Islet precursor cell (in vitro differentiated cells): ENCODE data around the gene NAA60.
A peak's percentile ranks its signal among the peaks of the same experiment; 100 is the strongest.

Source experiments
- DNase-seq: peaks from one replicate; pipeline ENCODE4 v3.0.0-alpha.2; 2018

Gene NAA60

DNA sequence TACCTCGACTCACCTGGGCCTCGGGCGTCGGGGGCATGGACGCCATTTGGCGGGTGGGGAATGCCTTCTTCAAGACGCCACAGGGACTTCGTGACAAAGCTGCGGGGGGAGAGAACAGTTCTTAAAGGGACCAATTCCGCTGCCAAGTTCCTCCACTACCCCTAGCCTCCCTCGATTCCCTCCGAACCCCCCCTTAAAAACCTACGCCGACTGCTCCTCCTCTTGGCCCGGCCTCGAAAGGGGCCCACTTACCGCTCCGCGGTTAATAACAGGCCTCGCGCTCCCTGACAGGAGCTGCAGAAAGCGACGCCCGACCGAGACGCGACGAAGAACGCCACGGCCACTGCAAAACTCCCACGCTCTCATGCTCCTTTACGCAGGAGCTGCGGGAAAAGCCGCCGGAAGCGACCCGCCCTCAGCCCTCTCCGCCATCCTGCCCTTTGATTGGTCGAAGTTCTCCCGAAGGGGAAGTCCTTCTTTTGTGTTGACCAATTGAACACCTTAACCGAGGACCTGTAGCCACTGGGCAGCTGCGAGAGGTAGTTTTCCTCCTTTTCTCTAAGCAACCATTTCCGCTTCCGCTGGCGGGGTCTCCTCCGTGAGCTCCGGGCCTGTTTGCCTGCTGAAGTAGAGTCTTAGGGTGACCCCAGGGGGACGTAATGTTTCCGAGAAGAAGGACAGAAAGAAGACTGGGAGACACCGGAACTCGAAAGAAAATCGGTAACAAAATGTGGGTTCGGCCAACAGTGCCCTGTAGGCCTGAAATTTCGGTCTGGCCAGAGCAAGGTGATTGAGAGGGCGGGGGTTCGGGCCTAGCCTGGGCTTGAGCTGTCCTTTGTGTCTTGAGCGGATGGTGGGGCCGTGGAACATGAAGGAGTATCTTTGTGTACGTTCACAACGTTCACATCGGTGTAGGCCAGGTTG is at the start of gene NAA60, which contains the start of gene ZNF597:
NAA60 (plus strand) TSS at position 573 of the 924 bp plus-strand sequence. CDS start 32,548 bp downstream, outside the sequence.
ZNF597 (minus strand) TSS at position 397 of the 924 bp plus-strand sequence; CDS start at position 46, 351 bp downstream.
- DNase-seq = peak; percentile 96

DNA sequence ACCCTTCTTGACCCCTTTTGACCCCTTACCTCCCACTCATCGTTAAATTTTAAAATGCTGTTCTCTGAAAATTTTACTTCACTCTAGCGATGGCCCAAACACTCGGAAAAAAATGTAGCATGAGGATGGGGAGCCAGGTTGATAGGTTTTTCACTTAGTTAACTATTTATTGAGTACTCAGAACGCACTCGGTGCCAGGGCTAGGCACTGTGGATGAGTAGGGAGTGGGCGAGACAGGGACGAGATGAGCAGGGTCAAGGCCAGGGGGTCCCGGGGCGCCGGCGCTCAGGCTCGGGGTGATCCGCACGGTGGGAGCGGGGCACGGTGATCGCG is 43.1 kb upstream of the NAA60 start:
- DNase-seq = no peak

DNA sequence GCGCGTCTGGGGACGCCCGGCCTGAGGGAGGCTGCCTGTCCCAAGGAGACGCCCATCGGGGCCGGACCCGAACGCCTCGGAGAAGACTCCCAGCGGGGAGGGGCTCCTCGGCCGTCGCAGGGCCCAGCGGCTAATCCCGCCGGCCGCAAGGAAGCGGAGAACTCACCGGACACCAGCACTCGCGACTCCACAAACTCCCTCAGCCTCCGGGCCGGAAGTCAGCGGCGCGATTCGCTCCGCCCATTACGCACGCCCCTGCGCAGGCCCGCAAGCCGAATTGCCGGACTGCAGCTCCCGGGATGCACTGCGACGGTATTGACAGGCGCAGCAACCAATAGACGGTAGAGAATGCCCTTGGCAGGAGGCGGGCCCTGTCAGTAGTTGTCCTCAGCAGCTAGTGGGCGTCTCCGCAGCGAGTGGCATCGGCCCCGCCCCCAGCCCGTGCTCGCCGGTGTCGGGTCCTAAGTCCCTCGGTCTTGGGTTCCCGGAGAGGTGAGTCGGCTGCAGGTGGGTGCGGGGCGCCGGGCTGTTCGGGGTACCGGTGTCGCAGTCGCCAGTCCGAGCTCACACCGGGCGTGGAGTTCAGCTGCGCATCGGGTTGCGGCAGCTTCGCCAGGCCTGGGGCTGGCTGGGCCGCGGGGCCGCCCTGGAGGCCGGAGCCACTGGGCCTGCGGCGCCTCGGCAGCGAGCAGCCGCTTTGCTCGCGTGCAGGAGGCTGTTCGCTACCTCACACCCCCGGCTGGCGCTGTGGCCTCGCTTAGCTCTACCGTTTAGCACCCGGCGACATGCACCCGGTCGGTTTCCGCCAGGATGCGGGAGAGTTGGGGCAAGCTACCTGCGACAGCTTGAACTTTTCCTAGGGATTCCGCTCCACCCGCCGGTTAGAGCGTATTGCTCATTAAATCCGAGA is 42.4 kb upstream of the NAA60 start, which contains the start of the genes ZNF174 and ZSCAN32:
ZNF174 (plus strand) TSS at position 437 of the 910 bp plus-strand sequence. CDS start 790 bp downstream, outside the sequence.
ZSCAN32 (minus strand) TSS at position 226 of the 910 bp plus-strand sequence. CDS start 3,447 bp downstream, outside the sequence.
- peak; percentile 100 for DNase-seq

DNA sequence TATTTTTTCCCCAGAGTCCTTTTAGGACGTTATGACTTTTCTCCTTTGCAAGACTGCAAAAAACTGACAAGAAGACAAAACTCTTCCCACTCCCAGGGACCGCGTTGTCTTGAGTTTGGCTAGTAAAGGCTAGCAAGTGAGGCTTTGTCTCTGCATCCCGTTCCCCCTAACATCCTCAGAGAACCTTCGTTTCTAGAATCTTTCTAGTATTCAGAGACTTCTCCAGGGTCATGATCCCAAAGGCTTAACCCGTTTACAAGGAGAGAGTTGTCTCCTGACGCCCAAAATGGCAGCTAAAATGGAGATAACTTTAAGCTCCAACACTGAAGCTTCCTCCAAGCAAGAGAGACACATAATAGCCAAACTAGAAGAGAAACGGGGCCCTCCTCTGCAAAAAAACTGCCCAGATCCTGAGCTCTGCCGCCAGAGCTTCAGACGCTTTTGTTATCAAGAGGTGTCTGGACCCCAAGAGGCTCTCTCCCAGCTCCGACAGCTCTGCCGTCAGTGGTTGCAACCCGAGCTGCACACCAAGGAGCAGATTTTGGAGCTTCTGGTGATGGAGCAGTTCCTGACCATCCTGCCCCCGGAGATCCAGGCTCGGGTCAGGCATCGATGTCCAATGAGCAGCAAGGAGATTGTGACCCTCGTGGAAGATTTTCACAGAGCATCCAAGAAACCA is 41.6 kb upstream of the NAA60 start:
- no peak for DNase-seq

DNA sequence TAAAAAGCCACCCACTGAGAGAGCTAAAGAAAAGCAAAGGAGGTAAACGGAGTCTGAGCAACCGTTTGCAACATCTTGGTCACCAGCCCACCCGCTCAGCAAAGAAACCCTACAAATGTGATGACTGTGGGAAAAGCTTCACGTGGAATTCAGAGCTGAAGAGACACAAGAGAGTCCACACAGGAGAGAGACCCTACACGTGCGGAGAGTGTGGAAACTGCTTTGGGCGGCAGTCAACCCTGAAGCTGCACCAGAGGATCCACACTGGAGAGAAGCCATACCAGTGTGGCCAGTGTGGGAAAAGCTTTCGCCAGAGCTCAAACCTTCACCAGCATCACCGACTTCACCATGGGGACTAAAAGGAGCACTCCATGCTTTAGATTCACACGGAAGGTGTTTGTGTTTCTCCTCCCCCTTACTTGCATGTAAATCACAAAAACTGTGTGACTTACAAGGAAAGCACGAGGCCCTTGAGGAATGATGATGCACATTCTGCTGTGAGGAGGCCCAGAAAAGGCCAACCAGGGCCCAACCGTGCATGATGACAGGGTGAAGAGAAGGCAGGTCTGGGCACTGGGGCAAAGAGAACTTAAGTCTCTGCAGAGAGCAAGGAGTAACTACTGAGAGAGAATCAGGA is 34.8 kb upstream of the NAA60 start:
- no peak for DNase-seq

DNA sequence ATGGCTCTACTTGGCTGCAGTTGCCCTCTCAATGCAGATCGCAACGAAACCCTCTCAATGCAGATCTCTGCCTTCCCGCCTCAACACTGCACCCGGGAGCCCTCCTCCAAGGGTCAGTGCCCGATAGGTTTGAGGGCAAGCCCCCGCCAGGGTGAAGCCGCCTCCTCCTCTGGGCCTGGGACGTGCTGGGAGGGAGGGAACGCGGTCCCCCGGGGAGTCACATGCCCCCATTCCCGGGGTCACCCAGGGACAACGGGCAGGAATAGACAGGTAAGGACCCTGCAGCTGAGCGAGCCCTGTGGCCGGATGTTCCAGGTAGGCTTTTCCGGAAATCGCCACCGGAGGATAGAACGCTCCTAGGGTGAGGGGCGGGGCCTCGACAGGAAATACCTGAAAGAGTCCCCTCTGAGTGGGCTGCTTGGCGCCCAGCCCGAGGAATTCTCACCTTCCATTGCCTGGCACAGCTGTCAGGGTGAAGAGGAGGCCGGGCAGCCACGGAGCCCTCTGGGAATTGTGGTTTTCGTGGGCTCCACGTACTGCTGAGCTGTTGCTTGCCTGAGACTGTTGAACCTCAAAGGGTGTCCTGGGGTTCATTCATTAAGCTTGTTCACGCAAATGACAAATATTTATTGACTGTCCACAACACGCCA is 29.6 kb upstream of the NAA60 start:
- no peak for DNase-seq

DNA sequence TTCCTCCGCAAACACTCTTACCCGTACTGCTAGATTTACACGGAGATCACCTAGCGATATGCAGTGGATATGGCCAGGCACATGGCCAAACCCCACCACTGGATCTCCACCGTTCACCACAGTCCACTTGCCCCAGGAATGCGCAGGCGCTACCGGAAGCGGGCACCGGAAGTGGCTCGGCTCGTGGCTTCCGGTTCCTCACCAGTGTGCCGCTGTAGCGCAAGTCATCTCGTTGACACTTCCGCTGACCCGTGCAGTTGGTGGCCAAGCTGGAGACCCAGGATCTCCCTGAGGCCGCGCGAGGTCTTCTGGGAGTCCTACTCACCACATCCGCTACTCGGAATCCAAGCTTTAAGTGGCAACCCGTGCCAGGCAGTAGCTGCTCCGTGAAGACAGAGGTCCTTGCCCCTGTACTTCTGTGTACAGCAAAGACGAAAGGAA is 11.7 kb upstream of the NAA60 start:
- DNase-seq = no peak

DNA sequence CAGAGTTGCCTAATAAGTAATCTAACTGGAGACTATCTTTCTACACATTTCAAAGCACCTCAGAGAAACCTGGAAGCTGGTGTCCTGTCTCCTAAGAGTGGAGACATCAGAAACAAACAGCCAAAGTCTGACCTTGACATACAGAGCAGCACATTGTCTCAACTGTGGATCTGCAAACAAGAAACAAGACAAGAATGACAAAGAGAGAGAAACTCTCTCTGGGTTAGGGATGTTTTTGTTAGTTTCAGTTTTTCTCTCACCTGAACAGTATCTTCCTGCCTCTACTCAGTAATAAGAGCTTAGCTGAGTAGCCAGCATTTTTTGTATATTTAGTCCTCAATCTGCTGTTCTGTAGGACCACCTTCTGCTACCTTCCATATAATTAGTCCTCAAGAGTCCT is 9.1 kb upstream of the NAA60 start:
- no peak for DNase-seq

DNA sequence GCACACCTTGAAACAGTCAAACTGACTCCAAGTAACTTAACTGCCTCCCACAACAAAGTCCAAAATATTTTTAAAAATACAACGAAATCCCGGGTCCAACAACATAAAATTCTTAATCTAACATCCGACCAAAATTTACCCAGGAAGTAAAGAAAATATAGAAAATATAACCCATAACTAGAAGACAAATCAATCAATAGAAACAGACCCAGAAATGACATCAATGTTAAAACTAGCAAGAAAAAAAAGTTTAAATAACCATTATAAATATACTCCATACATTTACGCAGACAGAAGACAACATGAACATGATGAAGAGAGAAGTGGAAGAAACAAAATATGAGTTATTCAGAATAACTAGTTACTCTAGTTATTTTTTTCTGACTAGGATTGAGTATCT is 3.8 kb upstream of the NAA60 start:
- no peak for DNase-seq

DNA sequence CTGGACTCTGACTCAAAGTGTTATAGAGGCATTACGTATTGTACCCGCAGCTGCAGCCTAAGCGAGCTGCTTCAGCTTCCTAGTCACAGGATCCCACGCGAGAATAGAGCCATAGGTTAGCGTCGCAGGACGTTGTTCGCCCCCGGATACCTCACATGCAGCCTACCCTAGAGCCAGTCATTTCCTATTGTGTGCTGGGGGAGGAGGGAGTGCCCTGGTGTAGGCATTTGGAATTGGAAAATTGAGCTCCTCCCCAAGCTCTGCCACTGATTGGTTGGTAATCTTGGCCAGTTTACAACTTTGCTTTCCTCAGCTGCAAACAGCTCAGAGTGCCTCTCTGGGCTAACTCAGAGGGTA is 530 bp downstream of the NAA60 start:
- peak; percentile 65 for DNase-seq

DNA sequence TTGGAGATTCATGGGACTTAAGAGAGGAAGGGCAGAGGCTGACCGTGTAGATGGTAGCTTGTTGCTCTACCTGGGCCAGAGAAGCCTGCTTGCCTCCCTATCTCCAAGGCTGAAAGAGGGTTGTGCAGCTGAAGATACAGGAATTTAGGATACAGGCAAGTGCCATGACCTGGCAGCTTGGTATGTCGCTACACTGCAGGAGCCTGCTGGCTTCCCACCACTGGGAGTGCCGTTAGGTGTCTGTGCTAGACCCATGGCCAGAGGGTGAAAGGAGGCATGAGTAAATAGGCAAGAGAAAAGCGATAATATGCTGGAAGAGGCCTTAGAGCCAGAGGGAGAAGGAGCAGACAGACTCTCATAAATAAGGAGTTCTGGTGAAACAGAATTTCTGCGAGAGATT is 10.6 kb downstream of the NAA60 start:
- peak; percentile 93 for DNase-seq

DNA sequence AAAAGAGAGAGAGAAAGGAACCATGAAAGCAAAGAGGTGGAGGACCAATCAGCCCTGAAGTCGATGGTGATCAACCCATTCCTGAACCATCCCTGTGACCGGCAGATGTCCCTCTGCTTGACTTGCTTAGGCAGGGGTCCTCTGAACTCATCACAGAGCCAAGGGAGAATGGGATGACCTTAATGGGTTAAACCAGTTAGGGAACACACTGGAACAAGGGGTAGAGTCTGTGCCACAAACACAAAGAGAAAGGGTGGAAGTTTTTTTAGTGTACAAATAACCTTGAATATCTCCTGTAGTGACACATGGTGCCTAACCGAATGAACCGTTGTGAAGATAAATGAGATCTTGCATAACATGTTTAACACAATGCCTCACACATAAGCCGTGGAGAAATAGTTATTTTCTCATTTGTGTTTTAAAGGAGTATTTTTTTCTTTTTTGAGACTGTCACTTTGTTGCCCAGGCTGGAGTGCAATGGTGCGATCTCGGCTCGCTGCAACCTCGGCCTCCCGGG is 11.2 kb downstream of the NAA60 start:
- no peak for DNase-seq

DNA sequence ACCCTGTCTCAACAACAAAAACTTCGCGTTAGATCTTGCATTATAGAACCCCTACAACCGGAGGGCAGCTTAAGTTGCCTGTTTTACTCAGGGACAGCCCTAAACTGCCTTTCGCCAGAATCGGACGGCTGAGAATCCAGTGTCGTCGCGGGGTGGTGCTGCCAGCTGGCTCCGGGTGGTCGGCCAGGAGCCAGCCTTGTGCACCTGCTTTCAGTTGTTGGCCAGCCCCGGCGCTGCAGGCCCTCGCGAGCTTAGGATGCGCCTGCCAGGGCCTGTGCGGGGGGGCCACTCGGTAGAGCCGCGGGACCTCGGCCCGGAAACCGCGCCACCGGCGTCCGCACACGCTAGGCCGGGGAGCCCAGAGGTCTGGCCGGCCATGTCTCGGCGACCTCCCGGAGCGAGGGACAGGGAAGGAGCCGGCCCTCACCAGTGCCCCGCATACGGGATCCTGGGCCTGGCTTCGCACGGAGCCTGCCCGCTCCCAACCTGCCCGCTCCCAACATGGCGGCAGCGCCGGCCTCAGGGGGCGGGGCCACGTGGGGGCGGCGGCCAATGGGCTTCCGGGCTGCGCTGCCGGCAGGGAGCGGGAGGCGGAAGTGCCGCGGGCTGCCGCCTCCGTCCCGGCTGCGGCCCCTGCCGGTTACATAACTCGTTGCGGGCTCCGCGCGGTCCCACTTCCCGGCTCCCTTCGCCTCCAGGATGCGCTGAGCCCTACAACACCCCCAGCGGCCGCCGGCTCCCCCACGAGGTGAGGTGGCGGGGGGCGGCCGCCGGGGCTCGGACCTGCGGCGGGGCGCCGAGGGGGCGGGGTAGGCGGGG is 14.2 kb downstream of the NAA60 start:
- peak; percentile 93 for DNase-seq

DNA sequence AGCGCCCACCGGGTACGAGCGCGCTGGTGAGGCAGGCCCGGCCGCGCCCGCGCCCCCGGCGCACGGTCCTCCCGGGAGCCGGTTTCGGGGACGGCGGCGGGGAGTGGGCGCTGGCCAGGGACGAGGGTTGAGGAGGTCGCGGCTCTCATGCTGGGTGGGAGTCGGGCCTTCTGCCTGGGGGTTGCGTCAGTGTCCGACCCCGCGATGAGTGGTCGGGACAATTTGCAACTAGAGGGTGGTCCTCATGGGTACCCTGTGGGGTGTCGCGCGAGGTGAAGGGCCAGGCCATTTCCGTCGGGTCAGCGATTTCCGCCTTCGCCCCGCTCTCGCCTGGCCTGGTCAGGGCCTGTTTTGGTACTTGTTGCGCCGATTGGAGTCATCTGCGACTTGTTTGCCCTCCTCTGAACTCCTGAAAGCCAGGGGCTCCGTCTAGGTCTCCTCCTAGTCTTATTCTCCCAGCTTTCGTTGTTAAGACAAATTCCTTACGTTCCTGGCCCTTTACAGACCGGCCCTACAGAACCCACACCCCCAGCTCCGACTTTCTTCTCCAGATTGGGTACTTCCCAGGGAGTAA is 14.9 kb downstream of the NAA60 start:
- DNase-seq = peak; percentile 74

DNA sequence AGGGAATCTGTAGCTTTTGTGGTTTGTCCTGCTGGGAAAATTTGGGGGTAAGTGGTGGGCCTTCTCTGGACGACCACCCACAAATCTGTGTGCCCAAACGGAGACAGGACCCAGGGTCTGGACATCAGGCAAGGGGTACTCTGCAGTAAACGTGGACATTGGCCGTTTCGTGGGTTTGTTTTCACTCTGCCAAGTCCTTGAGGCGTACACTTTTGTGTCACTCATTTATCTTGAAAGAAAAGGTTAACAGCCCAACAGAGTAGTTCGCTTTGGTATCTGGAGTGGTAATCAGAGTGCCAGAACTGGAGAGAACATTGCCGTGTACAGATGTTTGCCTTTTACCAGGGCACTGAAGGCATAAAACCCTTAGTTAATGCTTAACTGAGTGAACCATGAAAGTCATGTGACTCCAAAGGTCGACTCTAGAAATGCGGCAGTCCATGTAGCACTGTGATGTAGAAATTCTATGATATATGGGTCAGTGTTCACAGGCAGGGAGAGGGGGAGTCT is 15.4 kb downstream of the NAA60 start:
- DNase-seq = no peak

DNA sequence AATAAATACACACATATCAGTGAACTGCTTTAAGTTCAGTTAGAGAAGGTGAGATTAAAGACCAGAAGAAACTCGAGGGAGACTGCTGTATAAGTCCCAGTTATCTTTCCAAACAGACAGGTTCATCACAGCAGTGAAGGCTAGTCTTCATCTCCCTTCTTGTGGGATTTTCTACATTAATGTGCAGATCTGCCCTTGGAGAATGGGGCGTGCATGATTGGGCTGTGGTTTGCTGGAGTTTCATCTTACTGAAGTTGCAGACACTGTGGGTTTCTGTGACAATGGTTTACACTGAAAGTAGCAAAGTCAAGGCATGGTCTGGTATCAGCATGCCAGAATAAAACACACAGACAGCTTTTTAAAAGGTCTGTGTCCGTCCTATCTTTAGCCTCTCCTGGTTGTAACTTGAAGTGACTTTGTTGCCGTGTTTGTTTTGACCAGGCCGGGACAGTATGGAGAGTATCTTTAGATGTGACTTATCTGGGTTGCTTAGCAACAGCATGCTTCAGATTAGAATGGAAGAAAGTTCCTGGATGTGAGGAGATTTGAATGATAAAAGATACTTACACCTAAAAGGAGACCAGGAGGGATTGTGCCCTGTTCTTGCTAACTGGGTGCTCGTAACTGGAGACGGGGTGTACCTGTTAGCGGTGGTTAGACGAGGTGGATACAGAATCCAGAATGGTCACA is 16.1 kb downstream of the NAA60 start:
- DNase-seq = no peak

DNA sequence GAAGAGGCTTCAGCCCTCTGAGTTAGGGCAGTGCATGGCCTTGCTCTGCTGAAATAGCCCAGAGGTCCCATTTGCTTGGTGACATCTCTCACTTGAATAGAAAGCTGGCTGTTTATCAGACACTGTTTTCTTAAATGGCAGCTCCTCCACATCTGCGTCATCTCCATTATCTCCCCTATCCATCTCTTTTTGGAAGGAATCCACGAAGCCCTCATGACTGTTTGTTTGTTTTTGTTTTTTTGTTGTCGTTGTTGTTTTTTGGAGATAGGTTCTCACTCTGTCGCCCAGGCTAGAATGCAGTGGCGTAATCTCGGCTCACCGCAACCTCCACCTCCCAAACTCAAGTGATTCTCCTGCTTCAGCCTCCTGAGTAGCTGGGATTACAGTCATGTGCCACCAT is 16.6 kb downstream of the NAA60 start:
- no peak for DNase-seq

DNA sequence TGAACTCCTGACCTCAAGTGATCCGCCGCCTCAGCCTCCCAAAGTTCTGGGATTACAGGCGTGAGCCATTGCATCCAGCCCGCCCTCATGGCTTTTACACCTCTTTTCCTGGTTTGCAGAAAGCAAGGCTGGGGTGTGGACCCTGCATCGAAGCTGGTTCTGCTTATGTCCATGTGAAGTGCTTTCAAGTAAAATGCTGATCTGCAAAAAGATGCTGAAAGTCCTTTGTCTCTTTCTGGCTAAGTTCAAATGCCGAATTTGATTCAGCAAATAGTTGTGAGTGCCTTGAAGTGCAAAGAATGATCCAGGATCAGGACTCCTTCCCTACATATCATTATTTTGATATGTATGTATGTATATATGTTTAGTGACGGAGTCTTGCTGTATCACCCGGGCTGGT is 17.1 kb downstream of the NAA60 start:
- no peak for DNase-seq

DNA sequence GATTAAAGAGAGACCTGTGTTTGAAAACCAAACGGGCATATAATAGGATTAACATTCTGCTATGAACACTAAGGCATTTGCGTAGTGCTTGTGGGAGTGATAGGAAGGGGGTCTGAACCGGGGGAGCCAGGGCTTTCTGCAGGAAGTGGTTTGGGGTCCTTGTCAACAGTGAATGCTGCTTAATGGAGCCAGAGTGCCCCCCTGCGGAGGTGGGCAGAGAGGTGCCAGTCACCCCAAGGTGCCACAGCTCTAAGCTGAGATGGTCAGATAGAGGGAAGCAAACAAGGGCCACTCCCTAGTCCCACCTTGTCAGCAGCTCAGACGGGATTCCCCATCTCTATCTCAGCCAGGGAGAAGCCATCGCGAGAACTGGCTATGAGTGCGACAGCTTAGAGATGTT is 17.7 kb downstream of the NAA60 start:
- DNase-seq = no peak
